OCI-M1 (cell line): ENCODE results near the gene ZNF226.
"Not testable (repeated sequence)": the region's sequence is repeated elsewhere in the genome, so short reads cannot be mapped to it uniquely, and the experiment has no call there.

Experiments used
- DNase-seq: peaks from one replicate; lab custom pipeline; 2025; lab: John Stamatoyannopoulos, UW

The ZNF226 gene

DNA sequence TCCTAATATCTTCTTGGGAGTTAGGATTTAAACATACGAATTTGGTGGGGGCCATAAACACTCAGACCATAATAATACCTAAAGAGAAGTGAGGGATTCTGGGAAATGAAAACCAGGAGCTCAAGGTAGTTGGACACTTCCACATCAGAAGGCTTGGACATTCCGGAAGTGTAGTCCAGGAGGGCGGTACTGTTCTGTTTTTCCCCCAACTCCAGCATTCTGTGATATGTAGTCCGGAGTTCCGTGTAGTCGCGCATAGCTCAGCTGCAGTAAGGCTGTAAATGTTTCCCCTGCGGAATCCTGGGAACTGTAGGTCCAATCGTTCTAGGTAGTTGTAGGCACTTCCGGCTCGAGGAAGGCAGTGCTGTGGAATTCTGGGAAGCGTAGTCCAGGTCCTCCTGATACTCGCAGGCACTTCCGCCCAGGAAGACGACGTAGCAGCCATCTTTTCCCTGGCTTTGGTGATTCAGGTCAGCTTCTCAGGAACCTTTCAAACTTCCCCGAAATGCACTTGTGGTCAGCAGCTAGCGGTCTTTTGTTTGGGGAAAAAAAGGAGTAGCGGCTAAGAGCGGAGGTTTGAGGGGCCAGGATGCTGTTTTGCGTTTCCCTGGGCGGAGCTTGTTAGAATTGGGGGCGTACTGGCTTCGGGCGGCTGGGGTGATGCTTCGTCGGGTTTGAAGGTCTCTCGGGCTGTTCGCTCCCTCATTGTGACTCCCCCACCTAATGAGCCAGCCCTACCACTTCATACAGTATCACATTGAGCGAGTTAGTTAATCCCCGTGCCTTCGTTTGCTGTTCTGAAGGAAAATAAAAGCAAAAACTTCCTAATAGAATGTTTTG lies at the start of gene ZNF226:
ZNF226 (plus strand) TSS at position 428 of the 840 bp plus-strand sequence. CDS start 4,981 bp downstream, outside the sequence.
- peak; percentile 99 for DNase-seq

DNA sequence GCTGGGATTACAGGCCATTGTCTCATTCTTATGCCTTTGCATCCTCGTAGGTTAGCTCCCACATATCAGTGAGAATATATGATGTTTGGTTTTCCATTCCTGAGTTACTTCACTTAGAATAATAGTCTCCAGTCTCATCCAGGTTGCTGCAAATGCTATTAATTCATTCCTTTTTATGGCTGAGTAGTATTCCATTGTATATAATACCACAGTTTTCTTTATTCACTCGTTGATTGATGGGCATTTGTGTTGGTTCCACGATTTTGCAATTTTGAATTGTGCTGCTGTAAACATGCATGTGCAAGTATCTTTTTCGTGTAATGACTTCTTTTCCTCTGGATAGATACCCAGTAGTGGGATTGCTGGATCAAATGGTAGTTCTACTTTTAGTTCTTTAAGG lies 43.7 kb upstream of the ZNF226 start:
- not testable (repeated sequence) for DNase-seq

DNA sequence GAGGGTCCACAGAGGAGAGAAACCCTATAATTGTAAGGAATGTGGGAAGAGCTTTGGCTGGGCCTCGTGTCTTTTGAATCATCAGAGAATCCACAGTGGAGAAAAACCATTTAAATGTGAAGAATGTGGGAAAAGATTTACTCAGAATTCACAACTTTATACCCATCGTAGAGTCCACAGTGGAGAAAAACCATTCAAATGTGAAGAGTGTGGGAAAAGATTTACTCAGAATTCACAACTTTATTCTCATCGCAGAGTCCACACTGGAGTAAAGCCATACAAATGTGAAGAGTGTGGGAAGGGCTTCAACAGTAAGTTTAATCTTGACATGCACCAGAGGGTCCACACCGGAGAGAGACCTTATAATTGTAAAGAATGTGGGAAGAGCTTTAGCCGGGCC lies 32.9 kb upstream of the ZNF226 start:
- DNase-seq: no peak

DNA sequence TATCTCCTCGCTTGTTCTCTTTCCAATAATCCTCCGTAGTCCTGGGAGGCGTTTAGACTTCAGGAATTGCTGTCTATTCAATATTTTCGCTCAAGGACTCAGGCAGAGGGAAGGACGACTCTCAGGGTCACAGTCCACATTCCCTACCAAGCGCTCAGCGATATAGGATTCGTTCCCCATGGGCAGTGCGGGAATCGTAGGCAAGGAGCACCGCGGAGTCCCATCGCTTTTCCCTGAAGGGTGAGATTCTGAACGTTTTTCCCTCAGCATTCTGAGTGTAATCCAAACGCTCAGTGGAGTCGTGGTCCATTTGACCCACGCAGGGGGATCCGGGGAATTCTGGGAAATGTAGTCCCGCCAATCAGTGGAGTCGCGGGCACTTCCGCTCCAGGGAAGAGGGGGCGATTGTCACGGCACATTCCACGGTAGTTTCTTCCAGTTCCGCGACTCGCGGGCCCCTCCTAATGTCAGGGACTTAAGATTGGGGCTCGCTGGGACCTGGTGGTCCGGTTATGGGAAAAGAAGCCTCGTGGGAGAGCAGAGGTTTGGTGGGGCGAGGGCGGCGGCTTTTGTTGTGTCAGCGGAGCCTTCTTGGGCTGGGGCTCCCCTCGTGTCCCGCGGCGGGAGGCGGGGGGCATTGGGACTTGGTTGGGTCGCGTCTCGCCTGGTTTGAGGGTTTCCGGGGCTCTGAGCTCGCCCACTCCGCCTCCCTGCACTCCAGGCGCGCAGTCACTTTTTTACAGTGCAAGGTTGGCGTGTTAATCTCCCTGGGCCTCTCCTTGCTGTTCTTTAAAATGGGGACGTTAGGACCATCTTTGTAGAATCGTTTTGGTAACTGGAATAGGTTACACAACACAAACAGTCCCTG lies 23.5 kb upstream of the ZNF226 start, which contains the start of gene ZNF234:
ZNF234 (plus strand) TSS at position 364 of the 868 bp plus-strand sequence. CDS start 3,079 bp downstream, outside the sequence.
- DNase-seq: peak; percentile 89

DNA sequence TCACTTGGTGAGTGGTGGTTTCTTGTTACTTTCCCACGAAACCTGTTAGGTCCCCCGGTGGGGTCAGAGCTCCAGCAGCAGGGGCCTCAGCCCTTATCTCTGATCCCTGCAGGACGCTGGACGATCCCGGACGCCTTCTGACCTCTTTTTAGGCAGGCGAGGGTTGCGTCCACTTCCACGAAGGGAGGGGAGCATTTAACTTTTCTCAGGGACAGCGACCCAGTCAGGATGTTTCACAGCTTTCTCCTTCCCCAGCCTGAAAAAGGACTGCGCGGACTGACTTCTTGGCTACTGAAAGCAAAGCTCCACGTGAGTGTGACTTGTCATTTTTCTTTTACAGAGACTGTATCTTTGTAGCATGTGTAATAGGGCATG lies 22.9 kb upstream of the ZNF226 start:
- peak; percentile 74 for DNase-seq

DNA sequence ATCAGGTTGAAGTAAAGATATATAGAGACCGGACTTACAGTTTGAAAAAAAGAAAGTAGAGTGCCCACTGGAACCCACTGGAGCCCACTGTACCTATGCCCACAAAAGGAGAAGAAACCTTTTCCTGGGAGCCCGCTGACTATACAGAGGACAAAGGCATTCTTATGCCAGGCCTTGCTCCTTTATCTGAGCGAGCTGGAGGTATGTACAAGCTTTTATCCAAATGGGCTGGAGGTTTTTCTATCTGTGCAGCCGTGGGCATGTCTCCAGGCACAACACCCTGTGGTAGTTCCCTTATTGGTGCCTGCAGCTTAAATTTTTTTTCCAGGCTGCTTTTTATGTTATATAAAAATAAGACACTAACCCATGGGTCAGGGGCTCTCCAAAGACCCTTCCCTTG lies 15.1 kb upstream of the ZNF226 start:
- DNase-seq: no peak

DNA sequence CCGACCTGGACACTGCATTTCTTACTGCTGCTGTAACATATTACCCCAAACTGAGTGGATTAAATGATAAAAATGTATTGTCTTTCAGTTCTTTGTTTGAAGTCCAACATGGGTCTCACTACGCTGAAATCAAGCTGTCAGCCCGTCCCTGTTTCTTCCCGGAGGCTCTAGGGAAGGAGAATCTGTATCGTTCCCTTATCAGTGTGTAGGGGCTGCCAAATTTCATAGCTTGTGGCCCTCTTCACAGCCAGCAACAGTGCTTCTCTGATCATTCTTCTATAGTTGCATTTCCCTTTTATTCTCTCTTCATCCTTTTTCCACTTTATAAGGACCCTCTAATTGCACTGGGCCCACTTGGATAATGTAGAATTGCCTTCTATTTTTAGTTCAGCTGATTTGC lies 13.4 kb upstream of the ZNF226 start:
- DNase-seq: no peak

DNA sequence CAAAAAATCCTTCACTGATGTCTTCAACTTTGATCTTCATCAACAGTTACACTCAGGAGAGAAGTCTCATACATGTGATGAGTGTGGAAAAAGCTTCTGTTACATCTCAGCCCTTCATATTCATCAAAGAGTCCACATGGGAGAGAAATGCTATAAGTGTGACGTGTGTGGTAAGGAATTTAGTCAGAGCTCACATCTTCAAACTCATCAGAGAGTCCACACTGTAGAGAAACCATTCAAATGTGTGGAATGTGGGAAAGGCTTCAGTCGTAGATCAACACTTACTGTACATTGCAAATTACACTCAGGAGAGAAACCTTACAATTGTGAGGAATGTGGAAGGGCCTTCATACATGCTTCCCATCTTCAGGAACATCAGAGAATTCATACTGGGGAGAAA lies 8.4 kb upstream of the ZNF226 start:
- DNase-seq: no peak

DNA sequence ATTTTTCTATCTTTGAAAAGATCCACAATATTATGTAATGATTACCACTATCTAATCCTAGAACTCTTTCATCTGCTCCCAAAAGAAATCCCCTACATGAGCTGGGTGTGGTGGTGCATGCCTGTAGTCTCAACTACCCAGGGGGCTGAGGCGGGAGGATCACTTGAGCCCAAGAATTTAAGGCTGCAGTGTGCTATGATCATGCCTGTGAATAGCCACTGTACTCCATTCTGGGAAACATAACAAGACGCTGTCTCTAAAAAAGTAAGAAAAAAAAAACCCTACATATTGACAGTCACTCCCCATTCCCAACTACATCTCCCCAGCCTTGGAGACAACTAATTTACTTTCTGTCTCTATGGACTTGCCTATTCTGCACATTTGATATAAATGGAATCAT lies 1.1 kb upstream of the ZNF226 start:
- DNase-seq: no peak

DNA sequence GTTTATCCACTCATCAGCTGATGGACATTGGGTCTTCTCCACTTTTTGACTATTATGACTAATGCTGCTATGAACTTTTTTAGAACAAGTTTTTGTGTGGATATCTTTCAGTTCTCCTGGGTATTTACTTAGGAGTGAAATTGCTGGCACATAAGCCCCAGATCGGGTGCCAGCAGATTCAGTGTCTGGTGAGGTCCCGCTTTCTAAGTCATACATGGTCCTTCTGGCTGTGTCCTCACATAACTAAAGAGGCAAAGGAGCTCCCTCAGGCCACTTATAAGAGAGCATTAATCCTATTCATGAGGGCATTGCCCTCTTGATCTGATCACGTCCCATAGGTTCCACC lies 600 bp upstream of the ZNF226 start:
- no peak for DNase-seq

DNA sequence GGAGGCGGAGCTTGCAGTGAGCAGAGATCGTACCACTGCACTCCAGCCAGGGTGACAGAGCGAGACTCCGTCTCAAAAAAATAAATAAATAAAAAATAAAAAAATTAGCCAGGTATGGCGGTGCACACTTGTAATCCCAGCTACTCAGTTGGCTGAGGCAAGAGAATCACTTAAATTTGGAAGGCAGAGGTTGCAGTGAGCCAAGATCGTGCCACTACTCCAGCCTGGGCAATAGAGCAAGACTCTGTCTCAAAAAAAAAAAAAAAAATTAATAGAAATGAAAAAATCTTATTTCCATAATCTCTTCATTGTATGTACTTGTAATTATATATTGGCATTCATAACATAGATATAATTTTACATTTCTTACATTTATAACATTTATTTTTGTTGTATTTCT lies 5.8 kb downstream of the ZNF226 start:
- DNase-seq: not testable (repeated sequence)

DNA sequence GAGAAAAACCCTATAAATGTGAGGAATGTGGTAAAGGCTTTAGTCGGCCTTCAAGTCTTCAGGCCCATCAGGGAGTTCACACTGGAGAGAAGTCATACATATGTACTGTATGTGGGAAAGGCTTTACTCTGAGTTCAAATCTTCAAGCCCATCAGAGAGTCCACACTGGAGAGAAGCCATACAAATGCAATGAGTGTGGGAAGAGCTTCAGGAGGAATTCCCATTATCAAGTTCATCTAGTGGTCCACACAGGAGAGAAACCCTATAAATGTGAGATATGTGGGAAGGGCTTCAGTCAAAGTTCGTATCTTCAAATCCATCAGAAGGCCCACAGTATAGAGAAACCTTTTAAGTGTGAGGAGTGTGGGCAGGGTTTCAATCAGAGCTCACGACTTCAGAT lies 11.7 kb downstream of the ZNF226 start:
- DNase-seq: peak; percentile 28

DNA sequence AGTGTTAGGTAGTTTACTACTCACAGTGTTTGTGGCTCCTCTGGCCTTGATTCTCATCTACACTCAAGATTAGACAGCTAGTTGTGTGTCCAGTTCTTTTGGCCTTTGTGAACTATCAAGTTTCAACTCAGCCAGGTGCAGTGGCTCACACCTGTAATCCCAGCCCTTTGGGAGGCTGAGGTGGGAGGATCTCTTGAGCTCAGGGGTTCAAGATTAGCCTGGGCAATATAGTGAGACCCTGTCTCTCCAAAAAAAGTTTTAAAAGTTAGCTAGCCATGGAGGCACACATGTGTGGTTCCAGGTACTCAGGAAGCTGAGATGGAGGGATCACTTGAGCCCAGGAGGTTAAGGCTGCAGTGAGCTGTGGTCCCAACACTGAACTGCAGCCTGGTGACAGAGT lies 16.1 kb downstream of the ZNF226 start:
- no peak for DNase-seq

DNA sequence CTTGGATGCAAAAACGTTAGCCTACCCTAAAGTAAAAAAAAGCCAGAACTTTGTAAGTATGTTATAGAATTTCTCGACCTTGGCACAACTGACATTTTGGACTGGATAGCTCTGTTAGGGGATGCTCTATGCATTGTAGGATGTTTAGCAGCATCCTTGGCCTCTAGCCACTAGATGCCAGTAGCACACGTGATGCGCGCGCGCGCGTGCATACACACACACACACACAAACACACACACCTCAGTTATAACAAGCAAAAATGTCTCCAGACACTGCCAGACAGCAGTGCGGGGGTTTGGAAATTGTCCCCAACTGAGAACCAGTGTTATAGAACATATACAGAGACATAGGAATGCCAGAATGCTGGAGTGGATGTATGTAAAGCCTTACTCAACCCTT lies 17.2 kb downstream of the ZNF226 start:
- DNase-seq: no peak

DNA sequence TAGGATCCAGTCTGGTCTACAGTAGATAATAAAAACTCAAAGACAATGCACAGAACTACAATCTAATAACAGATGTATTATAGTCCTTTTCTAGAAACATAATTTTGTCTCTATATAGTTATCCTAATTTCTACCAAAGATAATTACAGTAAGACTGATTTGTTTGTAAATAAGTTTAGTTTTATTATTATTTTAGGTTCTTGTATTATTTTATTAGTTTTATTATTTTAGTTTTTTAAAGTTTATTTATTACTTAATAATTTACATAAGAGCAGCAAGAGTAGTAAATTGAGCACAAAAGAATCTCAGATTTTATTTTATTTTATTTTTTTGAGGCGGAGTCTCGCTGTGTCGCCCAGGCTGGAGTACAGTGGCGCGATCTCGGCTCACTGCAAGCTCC lies 25.1 kb downstream of the ZNF226 start:
- DNase-seq: no peak

DNA sequence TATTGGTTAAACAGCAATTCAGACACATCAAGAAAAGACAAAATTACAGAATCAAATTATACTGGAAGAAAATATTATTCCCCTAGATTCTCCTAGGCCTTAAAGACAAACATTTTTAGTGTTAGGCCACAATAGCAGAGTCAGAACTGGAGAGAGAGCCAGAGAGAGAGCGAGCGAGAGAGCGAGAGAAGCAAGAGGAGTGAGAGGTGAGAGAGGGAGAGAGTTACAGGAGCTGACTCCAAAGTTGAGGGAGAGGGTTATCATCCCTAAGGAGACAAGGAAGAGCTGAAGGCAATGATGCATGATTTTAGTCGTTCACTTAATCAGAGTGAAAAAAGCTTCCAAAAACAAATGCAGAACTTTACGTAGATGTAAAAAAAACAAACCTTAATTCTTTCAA lies 27.2 kb downstream of the ZNF226 start:
- DNase-seq: no peak

DNA sequence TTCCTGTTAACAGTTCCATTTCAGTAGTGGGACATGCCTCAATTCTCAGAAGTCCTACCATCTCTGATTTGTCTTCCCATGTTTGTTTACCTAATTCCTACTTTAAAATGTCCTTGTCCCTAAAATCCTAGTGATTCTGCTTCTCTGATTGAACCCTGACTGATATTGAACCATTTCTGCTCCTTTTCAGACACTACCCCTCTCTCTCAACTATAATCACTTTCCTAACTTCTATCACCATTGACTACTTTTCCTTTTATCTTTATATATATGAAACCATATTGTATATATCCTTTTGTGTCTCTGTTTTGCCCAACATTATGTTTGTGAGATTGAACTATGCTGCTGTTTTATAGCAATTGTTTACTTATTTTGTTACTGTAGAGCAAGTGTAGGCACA lies 31.9 kb downstream of the ZNF226 start:
- no peak for DNase-seq

DNA sequence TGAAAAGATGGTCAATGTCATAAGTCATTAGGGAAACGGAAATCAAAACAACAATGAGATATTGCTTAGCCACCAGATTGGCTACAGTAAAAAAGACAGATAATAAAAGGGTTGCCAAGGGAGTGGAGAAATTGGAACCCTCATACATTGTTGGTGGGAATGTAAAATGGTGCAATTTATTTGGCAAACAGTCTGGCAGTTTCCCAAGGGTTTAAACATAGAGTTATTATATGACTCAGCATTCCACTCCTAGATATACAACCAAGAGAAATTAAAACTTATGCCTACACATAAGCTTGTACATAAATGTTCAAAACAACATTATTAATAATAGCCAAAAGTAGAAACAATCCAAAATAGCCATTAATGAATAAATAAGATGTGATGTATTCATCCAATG lies 37.6 kb downstream of the ZNF226 start:
- DNase-seq: no peak

DNA sequence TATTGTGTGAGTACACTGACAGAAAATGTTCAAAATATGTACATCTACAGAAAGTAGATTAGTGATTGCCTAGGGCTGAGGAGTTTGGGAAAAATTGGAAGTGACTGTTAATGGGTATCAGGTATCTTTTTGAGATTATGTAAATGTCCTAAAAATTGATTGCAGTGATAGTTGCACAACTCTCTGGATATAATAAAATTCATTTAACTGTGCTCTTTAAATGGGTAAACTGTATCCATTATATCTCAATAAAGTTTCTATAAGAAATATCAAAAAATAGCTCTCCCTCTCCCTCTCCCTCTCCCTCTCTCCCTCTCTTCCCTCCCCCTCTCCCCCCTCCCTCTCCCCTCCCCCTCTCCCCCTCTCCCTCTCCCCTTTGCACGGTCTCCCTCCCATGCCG lies 38.1 kb downstream of the ZNF226 start:
- DNase-seq: no peak

DNA sequence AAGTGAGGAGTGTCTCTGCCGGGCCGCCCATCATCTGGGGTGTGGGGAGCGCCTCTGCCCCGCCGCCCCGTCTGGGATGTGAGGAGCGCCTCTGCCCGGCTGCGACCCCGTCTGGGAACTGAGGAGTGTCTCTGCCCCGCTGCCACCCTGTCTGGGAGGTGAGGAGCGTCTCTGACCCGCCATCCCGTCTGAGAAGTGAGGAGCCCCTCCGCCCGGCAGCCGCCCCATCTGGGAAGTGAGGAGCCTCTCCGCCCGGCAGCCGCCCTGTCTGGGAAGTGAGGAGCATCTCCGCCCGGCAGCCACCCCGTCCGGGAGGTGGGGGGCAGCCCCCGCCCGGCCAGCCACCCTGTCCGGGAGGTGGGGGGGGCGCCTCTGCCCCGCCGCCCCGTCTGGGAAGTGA lies 39.0 kb downstream of the ZNF226 start:
- not testable (repeated sequence) for DNase-seq

DNA sequence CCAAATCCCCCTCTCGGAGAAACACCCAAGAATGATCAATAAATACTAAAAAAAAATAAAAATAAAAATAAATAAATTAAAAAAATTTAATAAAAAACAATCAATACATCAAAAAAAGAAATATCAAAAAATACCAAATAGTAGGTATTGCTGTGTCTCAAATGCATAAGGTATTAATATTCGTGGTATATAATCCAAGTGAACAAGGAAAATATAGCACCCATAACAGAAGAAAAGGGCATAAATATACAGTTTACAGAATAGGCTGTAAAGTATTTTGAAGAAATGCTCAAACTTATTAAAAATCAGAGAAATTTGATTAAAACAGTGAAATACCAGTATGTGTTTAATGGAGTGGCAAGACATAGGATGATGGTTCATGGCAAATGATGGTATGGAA lies 39.9 kb downstream of the ZNF226 start:
- DNase-seq: no peak

DNA sequence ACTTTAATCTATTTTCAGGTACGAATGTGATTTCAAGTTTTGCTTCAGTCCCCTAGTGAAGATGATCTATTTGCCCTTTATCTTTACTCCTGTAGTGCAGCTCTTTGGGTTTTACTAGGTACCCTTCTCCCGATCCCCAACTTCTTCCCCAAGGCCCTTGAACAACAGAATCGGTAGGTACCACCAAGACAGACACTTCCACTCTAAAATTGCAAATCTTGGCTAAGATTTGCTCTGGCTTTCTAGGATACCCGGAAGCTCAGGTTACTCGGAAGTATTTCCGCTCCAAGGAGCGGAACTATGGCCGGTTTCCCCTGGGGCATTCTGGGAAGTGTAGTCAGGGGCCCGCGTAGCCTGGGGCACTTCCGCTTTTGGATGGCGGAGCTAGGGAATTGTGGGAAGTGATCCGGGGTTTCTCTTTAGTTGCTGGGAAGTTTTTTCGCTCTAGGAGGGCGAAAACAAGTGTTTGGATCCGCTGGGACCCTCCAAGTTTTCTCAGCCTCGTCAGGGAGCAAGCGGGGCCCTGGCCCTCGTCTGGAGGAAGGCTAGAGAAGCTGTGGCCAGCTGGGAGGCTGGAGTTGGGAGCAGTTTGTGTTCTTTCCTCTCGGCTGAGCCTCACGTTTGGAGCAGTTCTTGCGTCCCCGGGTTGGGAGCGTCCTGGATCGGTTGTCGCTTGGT lies 42.4 kb downstream of the ZNF226 start:
- peak; percentile 99 for DNase-seq
